Measurements from ENCODE around the gene PIGO.

PIGO gene

DNA sequence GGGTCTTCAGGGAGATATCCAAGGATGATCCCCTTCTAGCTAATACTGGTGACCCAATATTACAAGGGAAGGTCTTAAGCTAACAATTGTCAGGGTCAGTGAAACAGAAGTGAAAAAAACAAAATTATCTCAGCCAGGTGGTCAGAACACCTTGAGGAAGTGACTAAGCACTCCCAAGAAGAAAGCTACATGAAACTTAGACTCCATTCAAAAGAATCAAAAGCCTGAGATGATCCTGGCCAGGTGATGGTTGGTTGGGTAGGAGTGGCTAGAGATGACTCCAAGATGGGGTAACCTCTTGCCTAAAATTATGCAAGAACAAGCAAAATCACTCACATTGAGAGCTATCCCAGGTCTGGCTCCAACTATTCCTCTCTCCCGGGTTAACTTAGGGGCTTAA is 29.3 kb downstream of the PIGO start:
- no peak overlapping the region for H3K4me3 ChIP-seq (ENCODE audit: control insufficient read depth, low read depth, low read length)
- no peak for DNase-seq (ENCODE audit: low read depth)
- TF ChIP-seq CTCF (IDR thresholded peaks at IDR 0.05; ENCODE audit: control insufficient read depth, insufficient read depth, low read depth, low read length, missing control alignments), result no peak

GRCh38 chr9:35060548-35061207 is 35.7 kb downstream of the PIGO start:
- H3K4me3 ChIP-seq (ENCODE audit: control insufficient read depth, low read depth, low read length), result no peak overlapping the region
- DNase-seq (ENCODE audit: low read depth), result no peak
- no peak for TF ChIP-seq CTCF (IDR thresholded peaks at IDR 0.05; ENCODE audit: control insufficient read depth, insufficient read depth, low read depth, low read length, missing control alignments)

GRCh38 chr9:35059438-35059837 is 37.0 kb downstream of the PIGO start:
- no peak overlapping the region for H3K4me3 ChIP-seq (ENCODE audit: control insufficient read depth, low read depth, low read length)
- no peak for DNase-seq (ENCODE audit: low read depth)
- TF ChIP-seq CTCF (IDR thresholded peaks at IDR 0.05; ENCODE audit: control insufficient read depth, insufficient read depth, low read depth, low read length, missing control alignments), result no peak

DNA sequence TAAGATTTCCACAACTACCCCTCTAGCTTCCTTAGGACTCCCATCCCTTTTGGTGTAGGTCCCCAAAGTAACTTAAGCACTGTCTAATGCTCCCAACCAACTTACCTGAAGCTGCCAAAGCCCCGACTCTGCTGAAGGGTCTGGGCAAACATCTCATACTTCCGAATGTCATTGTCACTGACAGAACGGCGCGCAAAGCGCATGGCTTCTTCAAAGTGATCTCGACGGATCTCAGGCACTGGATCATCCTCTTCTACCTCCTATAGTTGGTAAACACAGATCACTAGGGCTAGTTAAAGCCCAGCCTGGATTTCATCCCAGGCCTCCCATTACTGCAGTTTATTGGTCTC is 39.1 kb downstream of the PIGO start:
- no peak overlapping the region for H3K4me3 ChIP-seq (ENCODE audit: control insufficient read depth, low read depth, low read length)
- no peak for TF ChIP-seq CTCF (IDR thresholded peaks at IDR 0.05; ENCODE audit: control insufficient read depth, insufficient read depth, low read depth, low read length, missing control alignments)
- DNase-seq (ENCODE audit: low read depth), result no peak

DNA sequence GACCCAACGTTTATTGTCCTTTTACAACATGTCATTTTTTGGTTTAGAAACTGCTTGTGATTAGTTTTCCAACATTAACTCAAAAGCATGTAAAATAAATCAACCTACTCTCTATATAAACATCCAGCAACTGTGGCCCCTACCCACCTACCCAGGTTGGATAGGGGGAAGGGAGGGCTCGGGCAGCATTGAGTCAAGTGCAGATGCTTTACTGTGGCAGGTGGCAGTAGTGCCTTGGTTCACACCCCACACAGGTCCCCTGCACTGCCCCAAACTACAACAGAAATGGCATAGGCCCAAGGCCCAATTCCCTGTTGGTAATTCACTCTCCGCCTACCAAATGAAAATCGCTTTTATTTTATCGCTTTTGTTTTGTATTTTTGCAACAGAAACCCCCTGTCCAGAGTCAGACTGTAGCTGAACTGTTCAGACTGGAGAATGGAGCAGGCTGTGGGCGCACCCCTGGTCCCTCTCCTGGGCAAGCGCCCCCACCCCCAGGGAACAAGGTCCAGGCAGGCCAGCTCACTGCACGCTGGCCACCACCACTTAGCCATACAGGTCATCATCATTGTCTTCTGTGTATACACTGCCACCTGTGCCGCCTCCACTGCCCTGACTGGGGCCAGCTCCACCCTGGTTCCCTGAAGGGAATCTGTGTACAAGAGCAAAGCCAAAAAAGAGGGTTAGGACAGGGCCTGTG is 39.7 kb downstream of the PIGO start:
- H3K4me3 ChIP-seq (ENCODE audit: control insufficient read depth, low read depth, low read length), result no peak overlapping the region
- DNase-seq (ENCODE audit: low read depth), result no peak
- TF ChIP-seq CTCF (IDR thresholded peaks at IDR 0.05; ENCODE audit: control insufficient read depth, insufficient read depth, low read depth, low read length, missing control alignments), result no peak

DNA sequence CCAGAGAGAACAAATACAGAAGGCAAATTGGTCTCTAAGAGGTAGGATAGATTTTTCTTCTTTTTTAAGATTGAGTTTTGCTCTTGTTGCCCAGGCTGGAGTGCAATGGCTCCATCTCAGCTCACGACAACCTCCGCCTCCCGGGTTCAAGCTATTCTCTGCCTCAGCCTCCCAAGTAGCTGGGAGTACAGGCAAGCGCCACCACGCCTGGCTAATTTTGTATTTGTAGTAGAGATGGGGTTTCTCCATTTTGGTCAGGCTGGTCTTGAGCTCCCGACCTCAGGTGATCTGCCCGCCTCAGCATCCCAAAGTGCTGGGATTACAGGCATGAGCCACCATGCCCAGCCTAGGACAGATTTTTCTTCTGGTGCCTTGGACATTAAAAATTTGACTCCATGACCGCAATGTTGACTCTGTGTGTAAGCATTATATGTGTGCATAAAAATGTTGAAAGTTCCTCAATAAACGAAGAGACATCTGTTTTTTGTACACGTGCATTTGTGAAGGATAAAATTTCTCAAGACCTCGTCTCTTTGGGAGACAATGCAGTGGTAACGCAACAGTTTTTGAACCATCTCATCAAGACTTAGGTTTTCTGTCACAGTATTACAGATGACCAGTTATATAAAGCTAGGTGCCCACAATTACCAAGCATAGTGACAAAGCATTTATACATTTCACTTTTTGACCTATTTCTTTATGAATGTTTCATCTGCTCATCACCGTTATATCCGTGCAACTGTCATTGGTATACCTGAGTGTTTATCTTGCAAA is 41.3 kb downstream of the PIGO start:
- no peak for DNase-seq (ENCODE audit: low read depth)
- no peak overlapping the region for H3K4me3 ChIP-seq (ENCODE audit: control insufficient read depth, low read depth, low read length)
- no peak for TF ChIP-seq CTCF (IDR thresholded peaks at IDR 0.05; ENCODE audit: control insufficient read depth, insufficient read depth, low read depth, low read length, missing control alignments)
